H1 (cell line): Measurements from ENCODE around the gene DGKD. TPM values are rescaled to one million over a fixed set of nuclear protein-coding genes. Genes with fewer than 3 reads are reported as not detected.

ENCODE experiments used
- CTCF ChIA-PET: fragments of 300-600 bp; sonication (Branson Sonifier 250); formaldehyde crosslinking; loops from one replicate; lab custom pipeline; 2021; ENCODE audit not compliant: partially characterized antibody; lab: Charles Lee
- POLR2A ChIA-PET: fragments of 300-600 bp; sonication (Branson Sonifier 250); formaldehyde crosslinking; loops from one replicate; lab custom pipeline; 2021; ENCODE audit warnings: inconsistent platforms; ENCODE audit not compliant: partially characterized antibody; lab: Charles Lee
- DNase-seq, 2 experiments: peaks; one replicate each; pipeline versions ENCODE4 v3.0.0 to v3.0.0-alpha.2; 2010 to 2022; ENCODE audit warnings: low spot score in 2 of 2, low read depth in 1 of 2, mixed read lengths in 1 of 2
- FAIRE-seq: peaks from 2 replicates; lab custom pipeline; 2011; peaks lifted over from hg19 to GRCh38; lab: Jason Lieb, UNC
- H2AFZ ChIP-seq: 2 replicates; pipeline ENCODE4 v1.8.1; 2012; ENCODE audit warnings: low read length, inconsistent platforms
- H2AK5ac ChIP-seq: 2 replicates; pipeline ENCODE4 v1.6.1; 2013; ENCODE audit warnings: low read depth, low read length
- H2BK120ac ChIP-seq: replicated peaks from 2 replicates; pipeline ENCODE3; 2013; ENCODE audit warnings: low read depth, low read length, inconsistent platforms
- H2BK12ac ChIP-seq: 2 replicates; pipeline ENCODE4 v1.6.1; 2013; ENCODE audit warnings: low read depth, low read length
- H2BK15ac ChIP-seq: 2 replicates; pipeline ENCODE4 v1.6.1; 2013; ENCODE audit warnings: low read length
- H2BK20ac ChIP-seq: 2 replicates; pipeline ENCODE4 v1.6.1; 2013; ENCODE audit warnings: low read length
- H2BK5ac ChIP-seq: 2 replicates; pipeline ENCODE4 v1.6.1; 2013; ENCODE audit warnings: low read depth, low read length
- H3K14ac ChIP-seq: 2 replicates; pipeline ENCODE4 v1.6.1; 2013; ENCODE audit warnings: inconsistent platforms; ENCODE audit not compliant: insufficient read length
- H3K18ac ChIP-seq: 2 replicates; pipeline ENCODE4 v1.6.1; 2013; ENCODE audit warnings: low read length; ENCODE audit errors: extremely low read depth
- H3K23ac ChIP-seq: 2 replicates; pipeline ENCODE4 v1.6.1; 2013; ENCODE audit warnings: inconsistent platforms; ENCODE audit not compliant: insufficient read length
- H3K23me2 ChIP-seq: 2 replicates; pipeline ENCODE4 v1.6.1; 2013; ENCODE audit warnings: low read depth, low read length
- H3K27ac ChIP-seq: 2 replicates; pipeline ENCODE4 v1.6.1; 2011; ENCODE audit warnings: low read depth, low read length, inconsistent platforms
- H3K27me3 ChIP-seq, 4 experiments: replicated peaks in 1 of 4; 1 replicate in 1 of 4; 2 replicates in 3 of 4; pipeline versions ENCODE4 v1.6.1 to v1.8.1; 2011 to 2013; ENCODE audit warnings: low read length in 3 of 4, mild to moderate bottlenecking in 3 of 4, inconsistent platforms in 2 of 4, mixed read lengths in 2 of 4, moderate library complexity in 1 of 4; ENCODE audit not compliant: control insufficient read depth in 3 of 4, insufficient read depth in 3 of 4; ENCODE audit errors: extremely low read depth in 1 of 4
- H3K36me3 ChIP-seq, 4 experiments: 2 replicates each; pipeline versions ENCODE4 v1.6.1 to v1.8.1; 2011 to 2013; ENCODE audit warnings: mild to moderate bottlenecking in 4 of 4, low read length in 3 of 4, moderate library complexity in 2 of 4, control low read depth in 1 of 4, inconsistent platforms in 1 of 4; ENCODE audit not compliant: insufficient read depth in 4 of 4, control insufficient read depth in 2 of 4
- H3K4ac ChIP-seq: replicated peaks from 2 replicates; pipeline ENCODE3; 2013; ENCODE audit warnings: low read length, low read depth, mixed read lengths, inconsistent platforms; ENCODE audit not compliant: insufficient read length
- H3K4me1 ChIP-seq, 4 experiments: replicated peaks in 1 of 4; 1 replicate in 1 of 4; 2 replicates in 3 of 4; pipeline versions ENCODE4 v1.6.1 to v1.8.1; 2011 to 2013; ENCODE audit warnings: low read length in 3 of 4, inconsistent platforms in 2 of 4, mixed read lengths in 1 of 4; ENCODE audit not compliant: insufficient read depth in 4 of 4, control insufficient read depth in 3 of 4
- H3K4me2 ChIP-seq, 2 experiments: 2 replicates each; pipeline versions ENCODE4 v1.6.1 to v1.8.1; 2011 to 2013; ENCODE audit warnings: low read depth in 2 of 2, low read length in 2 of 2, control low read depth in 1 of 2, inconsistent platforms in 1 of 2, mild to moderate bottlenecking in 1 of 2; ENCODE audit not compliant: insufficient read depth in 1 of 2
- H3K4me3 ChIP-seq, 4 experiments: fragments of 200-600, 300-600 bp in 1 of 4; sonication (generic), shearing (Covaris generic), sonication (Bioruptor Twin) in 1 of 4; 2 replicates each; pipeline versions ENCODE4 v1.5.1 to v1.8.1; 2011 to 2016; ENCODE audit warnings: low read length in 4 of 4, low read depth in 3 of 4, control low read depth in 2 of 4, inconsistent platforms in 2 of 4, mild to moderate bottlenecking in 2 of 4, mixed read lengths in 1 of 4, moderate library complexity in 1 of 4; ENCODE audit not compliant: insufficient read depth in 2 of 4; ENCODE audit errors: extremely low read depth in 1 of 4
- H3K56ac ChIP-seq: replicated peaks from 2 replicates; pipeline ENCODE3; 2013; ENCODE audit warnings: low read depth, mild to moderate bottlenecking, mixed read lengths, low read length, inconsistent platforms; ENCODE audit not compliant: insufficient read length
- H3K79me1 ChIP-seq: 2 replicates; pipeline ENCODE4 v1.6.1; 2013; ENCODE audit warnings: low read depth, low read length, control low read depth
- H3K79me2 ChIP-seq, 2 experiments: 2 replicates each; pipeline versions ENCODE4 v1.6.1 to v1.8.1; 2012 to 2013; ENCODE audit warnings: low read length in 2 of 2, mild to moderate bottlenecking in 2 of 2, inconsistent platforms in 1 of 2; ENCODE audit not compliant: insufficient read depth in 2 of 2, control insufficient read depth in 1 of 2
- H3K9ac ChIP-seq, 4 experiments: replicated peaks in 1 of 4; 1 replicate in 1 of 4; 2 replicates in 3 of 4; pipeline versions ENCODE4 v1.6.1 to v1.8.1; 2011 to 2013; ENCODE audit warnings: low read depth in 3 of 4, low read length in 3 of 4, control low read depth in 2 of 4, mild to moderate bottlenecking in 2 of 4, moderate library complexity in 2 of 4, inconsistent platforms in 1 of 4; ENCODE audit errors: extremely low read depth in 1 of 4
- H3K9me3 ChIP-seq, 2 experiments: 2 replicates each; pipeline versions ENCODE4 v1.6.1 to v1.8.1; 2012 to 2013; ENCODE audit warnings: mild to moderate bottlenecking in 2 of 2, moderate library complexity in 2 of 2, control low read depth in 1 of 2, inconsistent platforms in 1 of 2, low read depth in 1 of 2, low read length in 1 of 2, mixed read lengths in 1 of 2; ENCODE audit not compliant: insufficient read depth in 2 of 2
- H4K20me1 ChIP-seq, 2 experiments: replicated peaks in 1 of 2; 2 replicates each; pipeline versions ENCODE3 to v1.8.1; 2011 to 2013; ENCODE audit warnings: inconsistent platforms in 2 of 2, low read length in 2 of 2, mild to moderate bottlenecking in 1 of 2; ENCODE audit not compliant: insufficient read depth in 2 of 2, control insufficient read depth in 1 of 2
- H4K5ac ChIP-seq: 2 replicates; pipeline ENCODE4 v1.6.1; 2013; ENCODE audit warnings: low read length, low read depth, mixed read lengths, inconsistent platforms; ENCODE audit not compliant: insufficient read length
- H4K8ac ChIP-seq: 2 replicates; pipeline ENCODE4 v1.8.0; 2013; ENCODE audit warnings: mild to moderate bottlenecking, moderate library complexity, low read length, inconsistent platforms; ENCODE audit not compliant: insufficient read depth; ENCODE audit errors: extremely low read depth
- H4K91ac ChIP-seq: replicated peaks from 2 replicates; pipeline ENCODE3; 2013; ENCODE audit warnings: low read length, mixed read lengths, inconsistent platforms; ENCODE audit not compliant: insufficient read length
- CTBP2 ChIP-seq: IDR thresholded peaks from 2 replicates; pipeline ENCODE4 v1.7.0; 2011; ENCODE audit warnings: borderline replicate concordance, mild to moderate bottlenecking, moderate library complexity, mixed read lengths, low read length; ENCODE audit not compliant: insufficient read depth, insufficient read length
- GTF2F1 ChIP-seq: IDR thresholded peaks from 2 replicates; pipeline ENCODE4 v1.6.1; 2012; ENCODE audit warnings: low read depth, low read length, improper control_type of control experiment, borderline replicate concordance
- KDM1A ChIP-seq: fragments of 200-600, 300-600 bp; sonication (generic); IDR thresholded peaks from 2 replicates; pipeline ENCODE4 v1.7.1; 2016; ENCODE audit warnings: mild to moderate bottlenecking, low read length, borderline replicate concordance
- POLR2AphosphoS5 ChIP-seq: IDR thresholded peaks from 2 replicates; pipeline ENCODE4 v1.6.1; 2011; ENCODE audit warnings: low read depth, low read length
- RXRA ChIP-seq: IDR thresholded peaks from 2 replicates; pipeline ENCODE4 v1.6.1; 2011; ENCODE audit warnings: low read depth, mild to moderate bottlenecking, low read length, moderate library complexity; ENCODE audit not compliant: insufficient read depth
- SP1 ChIP-seq: IDR thresholded peaks from 2 replicates; pipeline ENCODE4 v1.6.1; 2011; ENCODE audit warnings: low read depth, low read length
- TBP ChIP-seq: IDR thresholded peaks from 2 replicates; pipeline ENCODE4 v1.6.1; 2011; ENCODE audit warnings: low read depth, low read length, improper control_type of control experiment
- YY1 ChIP-seq: IDR thresholded peaks from 2 replicates; pipeline ENCODE4 v1.6.1; 2011; ENCODE audit warnings: low read depth, mild to moderate bottlenecking, low read length
- WGBS, 2 experiments: shearing (Covaris generic) in 1 of 2; methylation state at CpG; one replicate each; pipeline versions ENCODE4 v1.1.6 to v1.1.7; 2013 to 2015; ENCODE audit warnings: low lambda C conversion rate in 2 of 2, mixed read lengths in 2 of 2, inconsistent platforms in 1 of 2, low coverage in 1 of 2, missing lambda C conversion rate in 1 of 2; ENCODE audit not compliant: insufficient replicate concordance in 2 of 2, insufficient coverage in 1 of 2, insufficient read length in 1 of 2; ENCODE audit errors: extremely low coverage in 1 of 2, missing lambda C conversion rate in 1 of 2; 5-methylcytosine and 5-hydroxymethylcytosine counted together
- polyA plus RNA-seq, 7 experiments: library from polyadenylated mRNA; depleted of rRNA in 3 of 7; stranded (reverse) in 5 of 7; unstranded in 2 of 7; fragments of >200 nt in 5 of 7; fragments of 200-250 nt in 2 of 7; gene quantifications; 1 replicate in 5 of 7; 2 replicates in 1 of 7; 4 replicates in 1 of 7; pipeline versions ENCODE4 v1.2.1 to v1.2.3, GENCODE V29; 2011 to 2013; ENCODE audit warnings: missing spikeins in 2 of 7, mixed read lengths in 2 of 7
- total RNA-seq: library from RNA; stranded (reverse); fragmentation: NEBNext Ultra II Directional; extraction: Animal tissue kit (Norgen Biotek cat#: 25700); gene quantifications from 2 replicates; pipeline ENCODE4 v1.2.1, GENCODE V29; 2021
- TF ChIP-seq, protein P1 (sequence below): IDR thresholded peaks from 2 replicates; pipeline ENCODE4 v1.6.1; 2012; ENCODE audit warnings: inconsistent platforms
- TF ChIP-seq, protein P2 (sequence below): IDR thresholded peaks from 2 replicates; pipeline ENCODE4 v1.6.1; 2012; ENCODE audit warnings: low read length, inconsistent platforms

The DGKD gene
- total and polyA plus RNA-seq, 2 of the 8 experiments (the other 6 are each of a cell fraction or from before 2014, with no cell fraction given) = 7.7 to 30.9 TPM

- H2BK120ac ChIP-seq = no peak overlapping the region
- H3K36me3 ChIP-seq = 0 out of 8 replicates have a peak, but pooled peaks cover 0 to 2% (median 0%) of the 10 kb centered on the region in 4 experiments
- H3K27me3 ChIP-seq = no peaks in the 10 kb centered on the region
- H3K23me2 ChIP-seq = no peaks in the 10 kb centered on the region; the same call in 1 of the 2 replicates
- no peak overlapping the region for H2BK20ac ChIP-seq
- H3K4ac ChIP-seq = no peak overlapping the region
- no peak overlapping the region for H3K56ac ChIP-seq
- H3K9ac ChIP-seq = no peak overlapping the region
- no peak overlapping the region for H3K4me3 ChIP-seq
- CTCF ChIA-PET = interaction anchor here (1.3 to 1.4 kb wide), 2 partner anchors 14 to 19 kb away, joined by 3 to 5 read pairs; no protein-coding TSS in a partner anchor
- WGBS, 2 experiments = 89% methylated on average over 20 of the region's 20 CpGs; no CpG with 5 or more reads in 1 of the 2 experiments
- no peak for FAIRE-seq
- no peak overlapping the region for H4K5ac ChIP-seq
- no peak for DNase-seq
- H3K9me3 ChIP-seq = peaks cover 0 to 2% of the 10 kb centered on the region in 2 experiments; a peak in 3 of 4 replicates
- H2BK5ac ChIP-seq = no peak overlapping the region
- no peak overlapping the region for H3K18ac ChIP-seq
- H2BK15ac ChIP-seq = no peak overlapping the region
- no peak overlapping the region for H2AK5ac ChIP-seq
- H4K8ac ChIP-seq = 0 out of 2 replicates have a peak overlapping the region, but pooled peaks have one; percentile 41
- POLR2A ChIA-PET = interaction anchor here (1.1 kb wide), 1 partner anchor 10 kb away, joined by 3 read pairs; no protein-coding TSS in a partner anchor
- H3K4me2 ChIP-seq = no peak overlapping the region
- H2BK12ac ChIP-seq = no peak overlapping the region
- H3K27ac ChIP-seq = no peak overlapping the region
- peaks cover 0 to 2% of the 10 kb centered on the region in 2 experiments for H4K20me1 ChIP-seq
- no peak overlapping the region for H3K23ac ChIP-seq
- H2AFZ ChIP-seq = no peak overlapping the region
- peaks cover 4% of the 10 kb centered on the region for H3K79me1 ChIP-seq
- H3K79me2 ChIP-seq = 0 out of 4 replicates have a peak, but pooled peaks cover 0 to 2% of the 10 kb centered on the region in 2 experiments
- H4K91ac ChIP-seq = no peak overlapping the region
- no peak overlapping the region for H3K14ac ChIP-seq
- no peaks in the 10 kb centered on the region for H3K4me1 ChIP-seq
- TF ChIP-seq, protein P1, sequence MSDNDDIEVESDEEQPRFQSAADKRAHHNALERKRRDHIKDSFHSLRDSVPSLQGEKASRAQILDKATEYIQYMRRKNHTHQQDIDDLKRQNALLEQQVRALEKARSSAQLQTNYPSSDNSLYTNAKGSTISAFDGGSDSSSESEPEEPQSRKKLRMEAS = no peak
- TF ChIP-seq GTF2F1 = no peak
- no peak for TF ChIP-seq RXRA
- TF ChIP-seq YY1 = no peak
- TF ChIP-seq POLR2AphosphoS5 = no peak
- TF ChIP-seq, protein P2, sequence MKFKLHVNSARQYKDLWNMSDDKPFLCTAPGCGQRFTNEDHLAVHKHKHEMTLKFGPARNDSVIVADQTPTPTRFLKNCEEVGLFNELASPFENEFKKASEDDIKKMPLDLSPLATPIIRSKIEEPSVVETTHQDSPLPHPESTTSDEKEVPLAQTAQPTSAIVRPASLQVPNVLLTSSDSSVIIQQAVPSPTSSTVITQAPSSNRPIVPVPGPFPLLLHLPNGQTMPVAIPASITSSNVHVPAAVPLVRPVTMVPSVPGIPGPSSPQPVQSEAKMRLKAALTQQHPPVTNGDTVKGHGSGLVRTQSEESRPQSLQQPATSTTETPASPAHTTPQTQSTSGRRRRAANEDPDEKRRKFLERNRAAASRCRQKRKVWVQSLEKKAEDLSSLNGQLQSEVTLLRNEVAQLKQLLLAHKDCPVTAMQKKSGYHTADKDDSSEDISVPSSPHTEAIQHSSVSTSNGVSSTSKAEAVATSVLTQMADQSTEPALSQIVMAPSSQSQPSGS = no peak
- TF ChIP-seq TBP = no peak
- TF ChIP-seq CTBP2 = no peak
- no peak for TF ChIP-seq SP1
- TF ChIP-seq KDM1A = no peak
These were observed 75.0 kb downstream of the DGKD start for GRCh38 chr2:233429175-233429897.
